HEK293 (cell line): ENCODE measurements around the gene PRX.

Experiments used
- CTCF ChIA-PET: fragments of 350-600 bp; formaldehyde crosslinking; extraction: SDS; loops from one replicate; lab custom pipeline; 2021; ENCODE audit warnings: antibody characterized with exemption; lab: Yijun Ruan, JAX
- POLR2A ChIA-PET: fragments of 300-600 bp; formaldehyde crosslinking; extraction: SDS; loops from one replicate; lab custom pipeline; 2020; ENCODE audit warnings: antibody characterized with exemption, inconsistent platforms; lab: Yijun Ruan, JAX
- H3K27ac ChIP-seq: fragments of 200-500 bp; sonication (Bioruptor generic); 2 replicates; pipeline ENCODE4 v1.5.1; 2014; ENCODE audit warnings: low read depth, low read length, control low read depth, inconsistent platforms; ENCODE audit errors: extremely low read depth
- H3K36me3 ChIP-seq, 2 experiments: fragments of 200-500 bp in 1 of 2; sonication (Bioruptor generic) in 1 of 2; 1 replicate in 1 of 2; 2 replicates in 1 of 2; pipeline ENCODE4 v1.5.1; 2014 to 2017; ENCODE audit warnings: inconsistent platforms in 2 of 2, low read length in 2 of 2; ENCODE audit not compliant: control insufficient read depth in 2 of 2, insufficient read depth in 1 of 2
- H3K4me1 ChIP-seq: fragments of 200-500 bp; sonication (Bioruptor generic); 2 replicates; pipeline ENCODE4 v1.5.1; 2014; ENCODE audit warnings: mild to moderate bottlenecking, low read length, inconsistent platforms; ENCODE audit not compliant: control insufficient read depth, insufficient read depth
- H3K4me3 ChIP-seq: 2 replicates; pipeline ENCODE4 v1.5.1; 2011; ENCODE audit warnings: low read depth, mild to moderate bottlenecking, control low read depth, low read length, moderate library complexity
- H3K9me3 ChIP-seq: fragments of 200-500 bp; sonication (Bioruptor generic); 2 replicates; pipeline ENCODE4 v1.5.1; 2014; ENCODE audit warnings: low read depth, low read length, inconsistent platforms; ENCODE audit not compliant: control insufficient read depth, insufficient read depth
- ATF2 ChIP-seq: fragments of 450-650 bp; formaldehyde crosslinking; IDR thresholded peaks from 2 replicates; pipeline ENCODE4 v1.5.1; 2016; ENCODE audit warnings: missing biosample characterization, missing genetic modification characterization, low read depth
- SALL2 ChIP-seq: fragments of 450-650 bp; formaldehyde crosslinking; IDR thresholded peaks from 2 replicates; pipeline ENCODE4 v1.5.0; 2017; ENCODE audit warnings: missing biosample characterization, mild to moderate bottlenecking, missing genetic modification characterization, borderline replicate concordance
- TCF7L2 ChIP-seq: IDR thresholded peaks from 2 replicates; pipeline ENCODE4 v1.6.1; 2011; ENCODE audit warnings: low read depth, mild to moderate bottlenecking, inconsistent platforms, low read length, moderate library complexity, borderline replicate concordance
- ZBTB1 ChIP-seq: fragments of 450-650 bp; formaldehyde crosslinking; IDR thresholded peaks from 2 replicates; pipeline ENCODE4 v1.5.1; 2016; ENCODE audit warnings: missing biosample characterization, missing genetic modification characterization
- ZNF133 ChIP-seq: fragments of 450-650 bp; formaldehyde crosslinking; IDR thresholded peaks from 2 replicates; pipeline ENCODE4 v1.5.1; 2016; ENCODE audit warnings: missing biosample characterization, missing genetic modification characterization
- ZNF23 ChIP-seq: fragments of 450-650 bp; formaldehyde crosslinking; IDR thresholded peaks from 2 replicates; pipeline ENCODE4 v1.5.1; 2016; ENCODE audit warnings: missing biosample characterization, missing genetic modification characterization, borderline replicate concordance
- ZNF600 ChIP-seq: fragments of 450-650 bp; formaldehyde crosslinking; IDR thresholded peaks from 2 replicates; pipeline ENCODE4 v1.5.1; 2016; ENCODE audit warnings: missing biosample characterization, missing genetic modification characterization
- ZNF791 ChIP-seq: fragments of 450-650 bp; formaldehyde crosslinking; IDR thresholded peaks from 2 replicates; pipeline ENCODE4 v1.5.1; 2016; ENCODE audit warnings: missing biosample characterization, missing genetic modification characterization
- ZNF830 ChIP-seq: fragments of 450-650 bp; IDR thresholded peaks from 2 replicates; pipeline ENCODE4 v1.5.0; 2018; ENCODE audit warnings: missing biosample characterization, missing genetic modification characterization, low read depth, mild to moderate bottlenecking, moderate library complexity
- ZNF837 ChIP-seq: fragments of 450-650 bp; formaldehyde crosslinking; IDR thresholded peaks from 2 replicates; pipeline ENCODE4 v1.5.1; 2016; ENCODE audit warnings: missing biosample characterization, missing genetic modification characterization
- TF ChIP-seq, protein P1 (sequence below): fragments of 450-650 bp; formaldehyde crosslinking; IDR thresholded peaks from 2 replicates; pipeline ENCODE4 v1.5.1; 2016; ENCODE audit warnings: missing biosample characterization, missing genetic modification characterization
- TF ChIP-seq, protein P2 (sequence below): fragments of 450-650 bp; formaldehyde crosslinking; IDR thresholded peaks from 2 replicates; pipeline ENCODE4 v1.5.1; 2016; ENCODE audit warnings: missing biosample characterization, missing genetic modification characterization
- TF ChIP-seq, protein P3 (sequence below): fragments of 450-650 bp; formaldehyde crosslinking; IDR thresholded peaks from 2 replicates; pipeline ENCODE4 v1.5.1; 2016; ENCODE audit warnings: missing biosample characterization, missing genetic modification characterization
- TF ChIP-seq, protein P4 (sequence below): fragments of 450-650 bp; formaldehyde crosslinking; IDR thresholded peaks from 2 replicates; pipeline ENCODE4 v1.5.1; 2016; ENCODE audit warnings: missing biosample characterization, missing genetic modification characterization, low read depth
- TF ChIP-seq, protein P5 (sequence below): fragments of 450-650 bp; formaldehyde crosslinking; IDR thresholded peaks from 2 replicates; pipeline ENCODE4 v1.5.1; 2016; ENCODE audit warnings: missing biosample characterization, missing genetic modification characterization

Gene PRX

DNA sequence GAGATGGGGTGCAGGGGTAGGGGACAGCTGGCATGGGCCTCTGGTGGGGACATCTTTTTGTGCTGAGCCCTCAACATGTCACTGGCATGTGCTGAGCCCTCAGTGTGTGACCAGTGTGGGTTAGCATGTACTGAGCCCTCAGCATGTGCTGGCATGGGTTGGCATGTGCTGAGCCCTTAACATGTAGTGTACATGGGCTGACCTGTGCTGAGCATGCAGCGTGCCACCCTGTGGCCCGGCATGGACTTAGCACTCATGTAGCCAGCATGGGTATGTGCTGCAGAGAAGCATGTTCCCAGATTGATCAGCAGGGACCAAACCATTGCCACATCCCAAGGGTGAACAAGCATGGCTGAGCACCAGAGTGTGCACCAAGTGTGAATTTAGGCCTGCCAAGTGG, 34.7 kb downstream of the PRX start (continued):
- TF ChIP-seq ATF2 (tag by site-specific recombination) (no peak), ZNF791 (no peak), ZNF600 (peak; percentile 49), TCF7L2 (no peak)
- TF ChIP-seq, protein P1, sequence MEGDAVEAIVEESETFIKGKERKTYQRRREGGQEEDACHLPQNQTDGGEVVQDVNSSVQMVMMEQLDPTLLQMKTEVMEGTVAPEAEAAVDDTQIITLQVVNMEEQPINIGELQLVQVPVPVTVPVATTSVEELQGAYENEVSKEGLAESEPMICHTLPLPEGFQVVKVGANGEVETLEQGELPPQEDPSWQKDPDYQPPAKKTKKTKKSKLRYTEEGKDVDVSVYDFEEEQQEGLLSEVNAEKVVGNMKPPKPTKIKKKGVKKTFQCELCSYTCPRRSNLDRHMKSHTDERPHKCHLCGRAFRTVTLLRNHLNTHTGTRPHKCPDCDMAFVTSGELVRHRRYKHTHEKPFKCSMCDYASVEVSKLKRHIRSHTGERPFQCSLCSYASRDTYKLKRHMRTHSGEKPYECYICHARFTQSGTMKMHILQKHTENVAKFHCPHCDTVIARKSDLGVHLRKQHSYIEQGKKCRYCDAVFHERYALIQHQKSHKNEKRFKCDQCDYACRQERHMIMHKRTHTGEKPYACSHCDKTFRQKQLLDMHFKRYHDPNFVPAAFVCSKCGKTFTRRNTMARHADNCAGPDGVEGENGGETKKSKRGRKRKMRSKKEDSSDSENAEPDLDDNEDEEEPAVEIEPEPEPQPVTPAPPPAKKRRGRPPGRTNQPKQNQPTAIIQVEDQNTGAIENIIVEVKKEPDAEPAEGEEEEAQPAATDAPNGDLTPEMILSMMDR = peak; percentile 53; the same call in 1 of the 2 replicates
- TF ChIP-seq, protein P2, sequence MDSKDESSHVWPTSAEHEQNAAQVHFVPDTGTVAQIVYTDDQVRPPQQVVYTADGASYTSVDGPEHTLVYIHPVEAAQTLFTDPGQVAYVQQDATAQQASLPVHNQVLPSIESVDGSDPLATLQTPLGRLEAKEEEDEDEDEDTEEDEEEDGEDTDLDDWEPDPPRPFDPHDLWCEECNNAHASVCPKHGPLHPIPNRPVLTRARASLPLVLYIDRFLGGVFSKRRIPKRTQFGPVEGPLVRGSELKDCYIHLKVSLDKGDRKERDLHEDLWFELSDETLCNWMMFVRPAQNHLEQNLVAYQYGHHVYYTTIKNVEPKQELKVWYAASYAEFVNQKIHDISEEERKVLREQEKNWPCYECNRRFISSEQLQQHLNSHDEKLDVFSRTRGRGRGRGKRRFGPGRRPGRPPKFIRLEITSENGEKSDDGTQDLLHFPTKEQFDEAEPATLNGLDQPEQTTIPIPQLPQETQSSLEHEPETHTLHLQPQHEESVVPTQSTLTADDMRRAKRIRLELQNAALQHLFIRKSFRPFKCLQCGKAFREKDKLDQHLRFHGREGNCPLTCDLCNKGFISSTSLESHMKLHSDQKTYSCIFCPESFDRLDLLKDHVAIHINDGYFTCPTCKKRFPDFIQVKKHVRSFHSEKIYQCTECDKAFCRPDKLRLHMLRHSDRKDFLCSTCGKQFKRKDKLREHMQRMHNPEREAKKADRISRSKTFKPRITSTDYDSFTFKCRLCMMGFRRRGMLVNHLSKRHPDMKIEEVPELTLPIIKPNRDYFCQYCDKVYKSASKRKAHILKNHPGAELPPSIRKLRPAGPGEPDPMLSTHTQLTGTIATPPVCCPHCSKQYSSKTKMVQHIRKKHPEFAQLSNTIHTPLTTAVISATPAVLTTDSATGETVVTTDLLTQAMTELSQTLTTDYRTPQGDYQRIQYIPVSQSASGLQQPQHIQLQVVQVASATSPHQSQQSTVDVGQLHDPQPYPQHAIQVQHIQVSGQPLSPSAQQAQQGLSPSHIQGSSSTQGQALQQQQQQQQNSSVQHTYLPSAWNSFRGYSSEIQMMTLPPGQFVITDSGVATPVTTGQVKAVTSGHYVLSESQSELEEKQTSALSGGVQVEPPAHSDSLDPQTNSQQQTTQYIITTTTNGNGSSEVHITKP (tag by site-specific recombination) = peak; percentile 69; the same call in 1 of the 2 replicates

DNA sequence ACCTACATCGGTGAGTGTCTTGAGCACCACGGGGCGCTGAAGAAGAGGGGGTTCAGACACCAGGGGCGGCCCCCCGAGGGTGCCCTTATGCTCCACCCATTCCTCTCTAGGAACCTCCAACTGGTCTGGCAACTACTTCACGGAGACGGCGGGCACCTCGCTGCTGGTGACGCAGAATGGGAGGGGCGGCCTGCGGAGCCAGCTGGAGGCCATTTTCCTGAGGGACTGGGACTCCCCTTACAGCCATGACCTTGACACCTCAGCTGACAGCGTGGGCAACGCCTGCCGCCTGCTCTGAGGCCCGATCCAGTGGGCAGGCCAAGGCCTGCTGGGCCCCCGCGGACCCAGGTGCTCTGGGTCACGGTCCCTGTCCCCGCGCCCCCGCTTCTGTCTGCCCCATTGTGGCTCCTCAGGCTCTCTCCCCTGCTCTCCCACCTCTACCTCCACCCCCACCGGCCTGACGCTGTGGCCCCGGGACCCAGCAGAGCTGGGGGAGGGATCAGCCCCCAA, 35.2 kb downstream of the PRX start:
- Histone ChIP-seq H3K4me1 (no peaks in the 10 kb centered on the region), H3K9me3 (no peaks in the 10 kb centered on the region), H3K4me3 (no peak overlapping the region), H3K36me3 (peaks cover 29 to 47% of the 10 kb centered on the region in 2 experiments), H3K27ac (no peak overlapping the region)
- TF ChIP-seq, protein P3, sequence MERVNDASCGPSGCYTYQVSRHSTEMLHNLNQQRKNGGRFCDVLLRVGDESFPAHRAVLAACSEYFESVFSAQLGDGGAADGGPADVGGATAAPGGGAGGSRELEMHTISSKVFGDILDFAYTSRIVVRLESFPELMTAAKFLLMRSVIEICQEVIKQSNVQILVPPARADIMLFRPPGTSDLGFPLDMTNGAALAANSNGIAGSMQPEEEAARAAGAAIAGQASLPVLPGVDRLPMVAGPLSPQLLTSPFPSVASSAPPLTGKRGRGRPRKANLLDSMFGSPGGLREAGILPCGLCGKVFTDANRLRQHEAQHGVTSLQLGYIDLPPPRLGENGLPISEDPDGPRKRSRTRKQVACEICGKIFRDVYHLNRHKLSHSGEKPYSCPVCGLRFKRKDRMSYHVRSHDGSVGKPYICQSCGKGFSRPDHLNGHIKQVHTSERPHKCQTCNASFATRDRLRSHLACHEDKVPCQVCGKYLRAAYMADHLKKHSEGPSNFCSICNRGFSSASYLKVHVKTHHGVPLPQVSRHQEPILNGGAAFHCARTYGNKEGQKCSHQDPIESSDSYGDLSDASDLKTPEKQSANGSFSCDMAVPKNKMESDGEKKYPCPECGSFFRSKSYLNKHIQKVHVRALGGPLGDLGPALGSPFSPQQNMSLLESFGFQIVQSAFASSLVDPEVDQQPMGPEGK (tag by site-specific recombination) = peak; percentile 35; the same call in 1 of the 2 replicates
- TF ChIP-seq ZNF23 (tag by site-specific recombination) (no peak), ZNF830 (tag by site-specific recombination) (no peak)
- CTCF ChIA-PET = no interaction called here
- POLR2A ChIA-PET = no interaction called here

DNA sequence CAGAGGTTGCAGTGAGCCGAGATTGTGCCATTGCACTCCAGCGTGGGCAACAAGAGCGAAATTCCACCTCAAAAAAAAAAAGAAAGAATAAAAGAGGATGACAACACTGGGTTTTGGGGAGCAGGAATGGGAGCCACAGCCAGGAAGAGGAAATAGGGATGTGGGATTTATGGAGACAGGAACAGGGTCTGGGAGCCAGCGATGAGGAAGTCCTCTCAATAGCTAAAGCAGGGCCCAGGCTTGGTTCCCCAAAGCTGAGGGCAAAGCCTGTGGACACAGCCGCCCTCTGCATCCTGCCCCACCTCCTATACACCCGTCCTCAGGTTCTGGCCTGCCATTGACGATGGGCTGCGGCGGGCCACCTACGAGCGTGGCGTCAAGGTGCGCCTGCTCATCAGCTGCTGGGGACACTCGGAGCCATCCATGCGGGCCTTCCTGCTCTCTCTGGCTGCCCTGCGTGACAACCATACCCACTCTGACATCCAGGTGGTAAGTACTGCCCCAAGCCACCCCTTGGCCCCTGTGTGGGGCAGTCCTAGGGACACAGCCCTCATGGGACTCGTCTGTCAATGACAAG, 36.8 kb downstream of the PRX start:
- H3K9me3 ChIP-seq = no peaks in the 10 kb centered on the region
- POLR2A ChIA-PET = interaction anchor here (2.2 kb wide), 1 partner anchor 10 kb away, joined by 7 read pairs; no protein-coding TSS in a partner anchor
- H3K27ac ChIP-seq = no peak overlapping the region
- TF ChIP-seq ZNF133 (tag by site-specific recombination) (no peak), SALL2 (tag by site-specific recombination) (no peak), ZNF837 (no peak), ZBTB1 (tag by site-specific recombination) (no peak)
- TF ChIP-seq, protein P4, sequence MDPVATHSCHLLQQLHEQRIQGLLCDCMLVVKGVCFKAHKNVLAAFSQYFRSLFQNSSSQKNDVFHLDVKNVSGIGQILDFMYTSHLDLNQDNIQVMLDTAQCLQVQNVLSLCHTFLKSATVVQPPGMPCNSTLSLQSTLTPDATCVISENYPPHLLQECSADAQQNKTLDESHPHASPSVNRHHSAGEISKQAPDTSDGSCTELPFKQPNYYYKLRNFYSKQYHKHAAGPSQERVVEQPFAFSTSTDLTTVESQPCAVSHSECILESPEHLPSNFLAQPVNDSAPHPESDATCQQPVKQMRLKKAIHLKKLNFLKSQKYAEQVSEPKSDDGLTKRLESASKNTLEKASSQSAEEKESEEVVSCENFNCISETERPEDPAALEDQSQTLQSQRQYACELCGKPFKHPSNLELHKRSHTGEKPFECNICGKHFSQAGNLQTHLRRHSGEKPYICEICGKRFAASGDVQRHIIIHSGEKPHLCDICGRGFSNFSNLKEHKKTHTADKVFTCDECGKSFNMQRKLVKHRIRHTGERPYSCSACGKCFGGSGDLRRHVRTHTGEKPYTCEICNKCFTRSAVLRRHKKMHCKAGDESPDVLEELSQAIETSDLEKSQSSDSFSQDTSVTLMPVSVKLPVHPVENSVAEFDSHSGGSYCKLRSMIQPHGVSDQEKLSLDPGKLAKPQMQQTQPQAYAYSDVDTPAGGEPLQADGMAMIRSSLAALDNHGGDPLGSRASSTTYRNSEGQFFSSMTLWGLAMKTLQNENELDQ = no peak
- TF ChIP-seq, protein P5, sequence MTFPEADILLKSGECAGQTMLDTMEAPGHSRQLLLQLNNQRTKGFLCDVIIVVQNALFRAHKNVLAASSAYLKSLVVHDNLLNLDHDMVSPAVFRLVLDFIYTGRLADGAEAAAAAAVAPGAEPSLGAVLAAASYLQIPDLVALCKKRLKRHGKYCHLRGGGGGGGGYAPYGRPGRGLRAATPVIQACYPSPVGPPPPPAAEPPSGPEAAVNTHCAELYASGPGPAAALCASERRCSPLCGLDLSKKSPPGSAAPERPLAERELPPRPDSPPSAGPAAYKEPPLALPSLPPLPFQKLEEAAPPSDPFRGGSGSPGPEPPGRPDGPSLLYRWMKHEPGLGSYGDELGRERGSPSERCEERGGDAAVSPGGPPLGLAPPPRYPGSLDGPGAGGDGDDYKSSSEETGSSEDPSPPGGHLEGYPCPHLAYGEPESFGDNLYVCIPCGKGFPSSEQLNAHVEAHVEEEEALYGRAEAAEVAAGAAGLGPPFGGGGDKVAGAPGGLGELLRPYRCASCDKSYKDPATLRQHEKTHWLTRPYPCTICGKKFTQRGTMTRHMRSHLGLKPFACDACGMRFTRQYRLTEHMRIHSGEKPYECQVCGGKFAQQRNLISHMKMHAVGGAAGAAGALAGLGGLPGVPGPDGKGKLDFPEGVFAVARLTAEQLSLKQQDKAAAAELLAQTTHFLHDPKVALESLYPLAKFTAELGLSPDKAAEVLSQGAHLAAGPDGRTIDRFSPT = peak; percentile 56; the same call in 1 of the 2 replicates
- no peak overlapping the region for H3K4me3 ChIP-seq
- H3K36me3 ChIP-seq = peaks cover 35 to 62% of the 10 kb centered on the region in 2 experiments
- CTCF ChIA-PET = interaction anchor here (1.0 kb wide), 1 partner anchor 20 kb away, joined by 5 read pairs; no protein-coding TSS in a partner anchor
- H3K4me1 ChIP-seq = no peaks in the 10 kb centered on the region
